Daoy (cell line): ENCODE data around the gene UCKL1. TPM values are rescaled to one million over a fixed set of nuclear protein-coding genes. Genes with fewer than 3 reads are reported as not detected.
"Not testable (repeated sequence)": the region's sequence is repeated elsewhere in the genome, so short reads cannot be mapped to it uniquely, and the experiment has no call there.

Source experiments
- DNase-seq: peaks from one replicate; pipeline ENCODE4 v3.0.0-alpha.2; 2015; ENCODE audit warnings: low read depth
- total RNA-seq: library from RNA; depleted of rRNA; stranded (reverse); fragments of >200 nt; shearing (Covaris generic); gene quantifications from 2 replicates; pipeline ENCODE4 v1.2.3, GENCODE V29; 2014

UCKL1 gene
- total RNA-seq, 1 experiment from 2014 or later, result 6.3 TPM

DNA sequence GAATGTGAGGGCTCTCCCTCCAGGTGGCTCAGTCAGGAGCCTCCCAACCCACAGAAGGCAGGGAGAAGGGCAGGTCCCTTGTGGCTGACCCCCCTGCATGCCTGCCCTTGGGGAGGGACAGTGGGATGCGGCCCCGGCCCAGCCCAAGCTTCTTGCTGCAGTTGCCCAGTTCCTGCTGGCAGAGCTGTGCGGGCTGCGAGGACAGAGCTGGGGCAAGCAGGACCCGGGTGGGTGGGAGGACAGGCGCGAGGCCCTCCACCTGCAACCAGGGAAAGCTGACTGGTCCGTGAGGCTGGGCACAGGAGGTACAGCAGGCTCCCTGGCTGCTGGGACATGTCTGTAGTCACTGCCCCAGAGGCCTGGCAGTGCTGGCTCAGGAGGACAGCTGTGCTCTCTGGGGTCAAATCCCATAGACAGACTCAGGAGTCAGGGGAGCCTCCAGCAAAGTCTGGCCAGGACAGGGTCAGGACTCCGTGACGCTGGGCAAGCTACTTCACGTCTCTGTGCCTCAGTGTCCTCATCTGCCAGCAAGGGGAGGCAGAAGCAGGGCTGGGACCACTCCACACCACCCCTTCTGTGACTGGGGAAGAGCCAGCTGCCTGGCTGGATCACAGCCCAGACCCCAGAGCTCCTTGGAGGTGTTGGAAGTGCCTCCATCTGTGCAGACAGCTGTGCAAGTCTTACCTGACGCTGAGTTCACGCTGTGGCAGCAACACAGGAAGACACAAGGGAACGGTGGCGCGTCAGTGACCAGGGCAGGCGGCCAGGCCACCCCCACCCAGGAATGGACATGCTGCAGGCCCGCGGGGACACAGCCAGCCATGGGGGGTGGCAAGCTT is 13.0 kb downstream of the UCKL1 start:
- DNase-seq, result no peak

DNA sequence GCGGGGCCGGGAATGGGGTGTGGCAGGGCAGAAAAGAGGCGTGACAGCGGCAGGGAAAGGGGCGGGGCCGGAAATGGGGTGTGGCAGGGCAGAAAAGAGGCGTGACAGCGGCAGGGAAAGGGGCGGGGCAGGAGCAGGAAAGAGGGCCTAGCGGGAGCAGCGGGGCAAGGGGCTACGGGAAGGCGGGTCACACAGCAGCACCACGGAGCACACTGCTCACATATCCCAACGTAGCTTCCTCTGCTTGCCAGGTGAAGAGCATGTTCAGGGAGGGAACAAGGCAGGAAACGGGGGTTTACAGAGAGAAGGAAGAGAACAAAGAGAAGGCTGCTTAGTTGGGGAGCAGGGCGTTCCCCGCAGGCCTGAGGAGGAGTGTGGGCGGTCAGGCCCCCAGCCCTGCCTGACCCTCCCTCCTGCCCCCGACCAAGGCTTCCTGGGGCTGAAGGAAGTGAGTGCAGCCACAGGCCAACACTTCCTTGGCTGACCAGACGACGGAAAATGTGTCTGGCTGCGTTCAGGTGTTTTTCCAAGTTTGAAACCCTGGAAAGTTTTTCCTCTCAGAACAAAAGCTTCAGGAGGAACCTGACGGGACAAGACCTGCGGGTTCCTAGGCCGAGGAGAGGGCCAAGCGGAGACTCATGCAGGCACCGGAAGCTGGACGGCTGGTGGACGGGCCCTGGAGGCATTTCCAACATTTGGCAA is 13.8 kb downstream of the UCKL1 start:
- no peak for DNase-seq

DNA sequence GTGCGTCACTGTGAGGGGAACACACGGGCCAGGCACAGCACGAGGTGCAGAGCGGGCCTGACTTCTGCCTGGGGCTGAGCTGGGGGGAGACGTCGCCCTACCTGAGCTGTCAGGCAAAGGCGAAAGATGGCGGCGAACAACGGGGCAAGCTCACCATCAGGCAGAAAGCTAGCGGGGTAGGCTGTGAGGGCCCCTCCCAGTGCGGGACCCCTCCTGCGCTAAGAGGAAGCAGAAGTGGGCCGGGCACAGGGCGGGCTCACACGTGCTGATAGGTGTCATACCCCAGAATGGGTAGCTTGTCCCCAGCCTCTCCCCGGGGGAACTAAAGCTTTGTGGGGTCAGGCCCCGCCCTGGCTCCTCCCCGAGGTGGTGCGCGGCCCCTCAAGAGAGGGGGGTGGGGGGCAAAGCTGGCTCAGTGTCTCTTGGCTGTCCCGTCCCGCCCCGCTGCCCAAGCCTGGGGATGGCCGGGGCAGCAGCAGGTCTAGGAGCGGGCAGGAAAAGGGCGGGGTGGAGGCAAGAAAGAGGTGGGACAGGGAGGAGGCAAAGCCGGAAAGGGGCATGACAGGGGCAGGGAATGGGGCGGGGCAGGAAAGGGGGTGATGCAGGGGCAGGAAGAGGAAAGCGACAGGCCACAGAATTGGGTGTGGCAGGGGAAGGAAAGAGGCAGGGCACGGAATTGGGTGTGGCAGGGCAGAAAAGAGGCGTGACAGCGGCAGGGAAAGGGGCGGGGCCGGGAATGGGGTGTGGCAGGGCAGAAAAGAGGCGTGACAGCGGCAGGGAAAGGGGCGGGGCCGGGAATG is 14.7 kb downstream of the UCKL1 start:
- DNase-seq, result no peak

DNA sequence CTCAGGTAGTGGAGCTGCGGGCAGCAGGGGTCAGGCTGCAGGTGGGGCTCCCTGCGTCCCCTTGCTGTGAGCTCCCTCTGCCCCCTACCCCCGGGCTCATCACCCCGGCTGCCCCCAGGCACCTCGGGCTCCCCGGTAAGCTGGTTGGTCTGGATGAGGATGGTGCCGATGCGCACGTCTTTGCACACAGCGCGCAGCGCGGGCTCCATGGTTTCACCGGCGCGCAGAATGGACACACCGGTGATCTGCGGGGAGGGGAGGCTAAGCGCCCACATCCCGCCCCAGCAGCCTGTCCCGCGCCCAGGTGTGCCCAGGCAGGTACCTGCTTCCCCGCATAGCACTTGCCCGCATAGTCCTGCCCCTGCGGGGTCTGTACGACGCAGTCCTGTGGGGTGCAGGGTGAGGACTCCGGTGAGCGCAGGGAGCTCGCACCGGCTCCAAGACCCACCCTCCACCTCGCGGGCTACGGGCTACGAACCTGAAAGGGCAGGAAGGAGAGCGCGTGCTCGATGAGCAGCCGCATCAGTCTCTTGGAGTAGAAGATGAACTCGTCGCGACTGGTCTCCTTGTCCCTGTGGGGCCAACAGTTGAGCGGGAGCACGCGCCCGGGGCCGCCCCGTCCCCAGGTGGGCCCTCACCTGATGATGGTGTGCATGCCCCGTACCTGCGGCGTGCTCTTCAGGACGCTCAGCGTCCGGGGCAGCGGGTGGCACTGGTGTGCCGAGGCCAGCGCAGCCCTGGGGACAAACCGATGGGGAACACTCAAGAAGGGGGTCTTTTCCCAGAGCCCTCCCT is 15.5 kb downstream of the UCKL1 start:
- no peak for DNase-seq

DNA sequence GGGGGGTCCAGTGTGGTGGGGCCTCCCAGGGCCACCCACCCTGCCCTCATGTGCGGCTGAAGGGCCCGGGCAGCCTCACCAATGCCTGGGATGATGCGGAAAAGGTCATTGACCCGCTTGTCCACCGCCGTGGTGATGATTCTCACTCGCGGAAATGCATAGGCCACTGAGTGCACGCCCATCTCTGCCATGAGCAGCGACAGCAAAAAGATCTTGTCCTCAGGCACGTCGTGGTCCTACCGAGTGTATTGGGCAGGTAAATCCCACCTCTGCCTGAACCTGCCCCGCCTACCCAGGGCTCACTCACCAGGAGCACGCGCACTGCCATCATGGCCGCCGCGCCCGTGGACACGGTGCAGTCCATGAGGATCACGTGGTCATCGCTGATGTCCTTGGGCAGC is 16.1 kb downstream of the UCKL1 start:
- DNase-seq, result no peak

DNA sequence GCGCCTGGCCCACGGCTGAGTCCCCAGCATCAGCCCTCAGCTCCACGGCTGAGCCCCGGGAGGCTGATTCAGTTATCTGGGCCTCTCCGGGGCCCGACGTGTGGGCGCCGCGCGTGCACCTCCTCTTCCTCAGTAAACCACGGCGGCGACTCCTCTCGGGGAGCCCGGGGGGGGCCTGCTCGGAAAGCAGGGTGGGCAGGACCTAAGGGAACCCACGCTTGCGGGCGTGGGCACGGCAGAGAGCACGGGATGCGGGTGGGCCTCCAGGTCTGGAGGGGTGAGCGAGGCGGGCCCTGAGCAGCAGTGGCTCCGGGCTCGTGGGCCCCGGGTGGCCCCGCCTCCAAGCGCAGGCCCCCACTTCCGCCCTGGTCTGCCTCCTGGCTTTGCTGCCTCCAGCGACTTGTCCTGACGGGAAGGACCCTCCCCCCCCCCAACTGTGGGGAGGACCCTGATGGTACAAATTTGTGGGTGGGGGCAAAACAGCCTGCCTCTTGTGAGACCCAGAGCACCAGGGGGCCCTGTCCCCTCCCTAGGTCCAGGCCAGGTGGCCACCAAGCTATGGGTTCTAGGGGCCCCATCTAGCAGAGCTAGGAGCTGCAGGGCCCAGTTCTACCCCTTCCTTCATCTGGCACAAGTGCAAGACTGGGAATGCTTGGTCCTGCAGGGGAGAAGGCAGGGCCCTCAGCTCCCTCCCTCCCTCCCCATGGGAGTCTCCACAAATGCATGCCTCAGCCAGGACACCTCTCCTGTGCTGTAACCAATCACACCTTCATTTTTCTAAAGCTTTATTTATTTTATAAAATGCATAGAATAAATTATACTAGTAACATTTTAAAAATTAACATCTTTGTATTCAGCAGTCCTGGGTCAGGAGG is 16.9 kb downstream of the UCKL1 start:
- no peak for DNase-seq

DNA sequence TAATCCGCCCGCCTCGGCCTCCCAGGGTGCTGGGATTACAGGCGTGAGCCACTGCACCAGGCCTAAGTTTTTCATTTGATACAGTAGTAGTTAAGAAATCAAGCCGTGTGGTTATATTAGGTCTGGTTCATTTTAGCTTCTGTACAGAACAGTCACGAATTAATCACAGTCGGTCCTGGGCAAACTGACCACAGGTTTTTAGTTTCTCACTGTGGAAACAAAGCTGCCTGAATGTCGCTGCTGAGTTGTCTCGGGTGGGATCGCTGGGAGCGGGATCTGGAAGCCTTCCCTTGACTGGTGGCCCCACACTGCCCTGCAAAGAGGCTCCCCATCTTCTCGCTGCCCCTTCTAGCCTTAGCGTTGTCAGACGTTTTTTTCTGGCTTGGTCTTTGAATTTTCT is 18.6 kb downstream of the UCKL1 start:
- no peak for DNase-seq

DNA sequence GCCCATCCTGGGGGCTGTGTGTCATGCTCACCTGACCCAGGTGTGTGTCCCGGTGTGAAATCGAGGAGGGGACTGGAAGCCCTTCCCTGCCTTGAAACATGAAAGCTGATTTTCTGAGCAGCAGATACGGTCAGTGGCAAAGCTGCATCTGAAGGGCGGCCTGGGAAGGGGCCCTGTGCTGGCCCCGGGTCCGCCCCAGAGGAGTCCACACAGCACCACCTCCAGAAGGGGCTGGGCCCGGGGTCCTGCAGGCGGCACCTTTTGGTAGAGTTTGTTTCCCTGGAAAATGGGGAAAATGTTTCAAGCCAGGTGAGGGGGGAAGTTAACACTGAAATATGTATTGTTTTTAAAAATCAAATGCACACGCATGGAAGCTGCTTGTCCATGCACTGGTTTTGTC is 20.8 kb downstream of the UCKL1 start:
- DNase-seq, result no peak

DNA sequence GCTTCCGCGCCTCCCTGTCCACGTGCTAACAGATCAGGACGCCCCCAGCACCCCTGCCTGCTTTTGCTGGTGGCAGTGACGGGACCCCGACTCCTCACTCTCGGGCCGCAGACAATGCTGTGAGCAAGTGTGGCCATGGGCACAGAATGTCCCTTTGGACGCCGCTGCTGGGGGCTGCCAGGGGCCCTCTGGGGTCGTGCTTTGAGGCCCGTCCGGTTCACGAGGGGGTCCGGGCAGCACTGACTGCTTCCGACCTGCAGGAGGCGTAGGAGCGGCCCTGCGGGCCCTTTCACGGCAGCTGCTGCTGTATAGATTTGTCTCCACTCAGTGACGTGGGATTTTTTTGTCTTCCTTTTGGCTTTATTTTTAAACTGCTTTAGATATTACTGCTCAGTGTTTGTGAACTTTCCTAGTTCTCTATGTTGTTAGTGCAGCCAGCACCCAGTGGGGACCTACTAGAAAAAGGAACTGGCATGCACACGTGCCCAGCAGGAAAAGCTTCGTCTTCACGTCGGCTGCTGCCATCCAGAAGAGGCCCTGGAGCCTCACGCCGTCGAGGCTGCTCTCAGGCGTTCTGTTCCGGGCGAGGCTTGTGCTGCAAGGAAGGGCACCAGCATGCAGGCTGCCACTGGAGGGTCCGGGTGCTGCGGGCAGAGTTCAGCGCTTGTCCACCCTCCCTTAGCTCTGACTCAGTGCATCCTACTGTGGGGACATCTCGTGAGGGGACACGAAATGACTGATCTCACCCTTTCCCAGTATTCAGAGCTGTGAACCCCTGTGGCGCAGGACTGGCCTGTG is 21.7 kb downstream of the UCKL1 start:
- no peak for DNase-seq

DNA sequence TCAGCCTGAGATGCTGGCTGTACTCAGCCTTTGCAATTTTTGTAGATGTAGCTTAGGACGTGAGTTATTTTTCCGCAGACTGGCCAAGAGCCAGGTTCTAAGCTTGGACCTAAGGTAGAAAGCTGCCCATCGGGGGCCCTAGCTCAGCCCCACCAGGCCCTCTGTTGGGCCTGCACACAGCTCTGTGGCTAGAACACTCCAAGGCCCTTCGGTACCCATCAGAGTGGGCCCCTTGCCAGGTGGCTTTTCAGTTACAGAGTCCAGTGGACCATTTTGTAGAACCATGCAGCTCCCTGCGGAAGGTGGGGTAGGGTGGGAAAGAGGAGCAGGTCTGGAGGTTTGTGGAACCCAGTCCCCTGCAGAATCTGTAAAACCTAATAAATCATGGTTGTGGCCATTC is 22.6 kb downstream of the UCKL1 start:
- DNase-seq, result no peak

DNA sequence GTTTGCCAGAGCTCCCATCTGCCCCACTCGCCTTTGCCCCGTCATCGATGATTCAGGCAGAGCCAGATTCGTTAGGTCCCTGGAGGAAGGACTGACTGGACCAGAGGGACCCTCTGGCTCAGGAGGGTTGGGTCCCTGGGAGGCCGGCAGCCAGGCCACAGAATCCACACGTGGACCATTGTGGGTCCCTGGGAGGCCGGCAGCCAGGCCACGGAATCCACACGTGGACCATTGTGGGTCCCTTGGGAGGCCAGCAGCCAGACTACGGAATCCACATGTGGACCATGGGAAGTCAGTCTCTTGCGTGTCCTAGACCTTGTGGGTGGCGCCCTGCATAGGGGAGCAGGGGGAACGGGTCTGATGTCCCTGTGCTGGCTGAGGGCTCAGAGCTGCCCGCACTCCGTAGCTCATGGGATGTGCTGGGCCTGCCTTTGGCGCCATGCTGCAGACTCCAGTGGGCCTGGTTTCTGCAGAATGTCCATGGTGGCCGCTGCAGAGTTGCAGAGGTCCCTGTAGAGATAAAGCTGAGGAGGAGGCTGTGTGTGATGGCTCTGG is 23.5 kb downstream of the UCKL1 start:
- no peak for DNase-seq

DNA sequence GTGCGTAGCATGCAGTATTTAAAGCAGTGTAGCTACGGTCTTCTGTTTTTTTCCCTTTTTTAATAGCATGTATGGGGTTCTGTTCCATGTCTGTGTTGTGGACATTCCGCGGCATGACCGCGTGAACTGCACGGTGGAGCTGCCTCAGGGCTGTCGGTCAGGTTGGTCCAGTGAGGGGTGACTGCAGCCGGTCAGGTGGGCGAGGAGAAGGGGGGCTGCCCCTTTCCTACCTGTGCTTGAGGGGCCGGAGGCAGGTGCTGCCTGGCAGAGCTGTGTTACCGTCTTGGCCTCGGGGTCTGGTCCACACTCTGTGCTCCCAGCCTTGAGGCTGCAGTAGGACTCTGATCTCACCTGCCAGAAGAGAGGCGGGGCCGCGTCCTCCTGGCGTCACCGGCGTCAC is 24.5 kb downstream of the UCKL1 start:
- no peak for DNase-seq

DNA sequence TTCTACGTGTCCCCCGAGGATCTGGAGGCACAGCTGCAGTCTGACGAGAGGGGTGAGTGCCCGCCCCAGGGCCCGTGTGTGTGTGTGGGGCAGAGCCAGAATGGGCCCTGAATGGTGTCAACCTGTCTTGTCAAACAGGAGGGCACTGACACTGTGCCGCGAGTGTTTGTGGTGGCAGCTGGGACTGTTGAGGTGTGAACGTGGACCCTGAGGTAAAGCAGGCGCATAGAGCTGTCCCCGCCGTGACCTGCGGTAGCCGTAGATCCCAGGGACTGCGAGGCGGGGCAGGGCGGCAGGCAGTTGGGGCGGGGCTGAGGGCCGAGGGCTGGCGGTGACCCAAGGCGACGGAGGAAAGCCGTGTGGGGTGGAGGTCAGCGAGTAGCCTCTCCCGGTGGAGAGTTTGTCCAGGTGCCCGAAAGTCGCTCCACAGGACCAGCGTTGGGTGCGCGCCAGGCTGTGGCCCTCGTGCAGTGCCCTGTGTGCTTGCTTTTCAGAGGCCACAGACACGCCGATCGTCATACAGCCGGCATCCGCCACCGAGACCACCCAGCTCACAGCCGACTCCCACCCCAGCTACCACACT is 25.2 kb downstream of the UCKL1 start:
- no peak for DNase-seq

DNA sequence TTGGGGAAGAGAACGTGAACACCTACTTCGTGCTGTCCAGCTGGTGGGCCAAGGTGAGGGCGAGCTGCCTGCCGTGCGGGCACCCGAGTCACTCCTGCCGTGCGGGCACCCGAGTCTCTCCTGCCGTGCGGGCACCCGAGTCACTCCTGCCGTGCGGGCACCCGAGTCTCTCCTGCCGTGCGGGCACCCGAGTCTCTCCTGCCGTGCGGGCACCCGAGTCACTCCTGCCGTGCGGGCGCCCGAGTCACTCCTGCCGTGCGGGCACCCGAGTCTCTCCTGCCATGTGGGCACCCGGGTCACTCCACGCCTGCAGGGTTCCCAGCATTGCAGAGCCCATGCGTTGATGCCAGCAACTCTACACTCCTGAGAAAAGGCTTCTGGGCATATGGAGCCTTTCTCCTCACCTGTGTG is 26.7 kb downstream of the UCKL1 start:
- DNase-seq, result not testable (repeated sequence)

DNA sequence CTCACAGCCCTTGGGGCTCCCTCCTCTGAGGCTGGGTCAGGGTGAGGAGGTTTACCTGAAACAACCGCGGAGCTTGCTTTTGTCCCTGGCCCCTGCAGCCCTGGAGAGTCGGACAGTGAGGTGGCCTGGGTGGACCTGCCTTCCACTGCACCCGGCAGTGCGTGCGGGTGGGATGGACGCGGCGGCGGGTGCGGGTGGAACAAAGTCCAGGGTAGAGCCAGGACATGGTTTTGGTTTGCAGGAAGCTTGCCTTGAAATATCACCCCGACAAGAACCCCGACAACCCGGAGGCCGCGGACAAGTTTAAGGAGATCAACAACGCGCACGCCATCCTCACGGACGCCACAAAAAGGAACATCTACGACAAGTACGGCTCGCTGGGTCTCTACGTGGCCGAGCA is 27.1 kb downstream of the UCKL1 start:
- DNase-seq, result no peak

DNA sequence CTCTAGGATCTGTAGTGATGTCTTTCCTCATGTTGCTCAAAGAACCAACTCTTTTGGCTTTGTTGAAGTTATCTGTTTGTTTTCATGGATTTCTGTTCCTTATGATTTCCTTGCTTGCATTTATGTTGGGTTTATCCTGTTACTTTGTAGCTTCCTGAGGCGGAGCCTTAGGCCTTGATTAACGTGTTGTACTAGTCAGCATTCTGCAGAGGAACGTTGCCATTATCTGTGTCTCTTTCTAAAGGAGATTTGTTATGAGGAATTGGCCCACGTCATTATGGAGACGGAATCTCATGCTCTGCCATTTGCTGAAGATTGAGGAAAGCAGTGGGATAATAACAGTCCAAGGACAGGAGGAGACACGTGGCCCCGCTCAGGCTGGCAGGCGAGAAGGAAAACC is 29.9 kb downstream of the UCKL1 start:
- DNase-seq, result no peak

DNA sequence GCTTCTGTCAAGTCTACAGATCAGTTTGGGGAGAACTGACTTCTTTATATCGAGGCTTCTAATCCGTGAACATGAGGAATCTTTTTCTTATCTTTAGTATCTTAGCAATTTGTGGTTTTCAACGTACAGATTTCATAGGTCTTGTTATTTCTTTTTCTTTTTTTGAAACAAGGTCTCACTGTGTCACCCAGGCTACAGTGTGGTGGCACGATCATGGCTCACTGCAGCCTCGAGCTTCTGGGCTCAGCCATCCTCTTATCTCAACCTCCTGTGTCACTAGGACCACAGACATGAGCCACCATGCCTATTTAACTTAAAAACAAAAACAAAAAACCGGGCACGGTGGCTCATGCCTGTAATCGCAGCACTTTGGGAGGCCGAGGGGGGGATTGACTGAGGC is 32.0 kb downstream of the UCKL1 start:
- no peak for DNase-seq

DNA sequence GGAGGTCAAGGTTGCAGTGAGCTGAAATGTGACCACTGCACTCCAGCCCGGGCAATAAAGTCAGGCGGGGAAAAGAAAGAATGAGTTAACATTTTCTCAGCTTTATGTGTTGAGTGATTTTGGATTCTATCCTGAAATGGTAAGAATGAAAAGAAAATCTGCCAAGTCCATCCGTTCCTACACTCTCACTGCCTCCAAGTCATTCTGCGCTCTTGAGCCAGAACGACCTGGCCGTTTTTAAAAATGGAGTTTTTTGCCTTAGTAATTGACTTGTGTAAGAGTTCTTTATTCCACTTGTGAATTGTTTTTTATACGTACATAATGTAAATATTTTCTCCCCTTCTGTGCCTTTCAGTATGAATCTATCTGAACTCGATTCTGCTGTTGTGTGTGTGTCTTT is 32.6 kb downstream of the UCKL1 start:
- DNase-seq, result no peak

DNA sequence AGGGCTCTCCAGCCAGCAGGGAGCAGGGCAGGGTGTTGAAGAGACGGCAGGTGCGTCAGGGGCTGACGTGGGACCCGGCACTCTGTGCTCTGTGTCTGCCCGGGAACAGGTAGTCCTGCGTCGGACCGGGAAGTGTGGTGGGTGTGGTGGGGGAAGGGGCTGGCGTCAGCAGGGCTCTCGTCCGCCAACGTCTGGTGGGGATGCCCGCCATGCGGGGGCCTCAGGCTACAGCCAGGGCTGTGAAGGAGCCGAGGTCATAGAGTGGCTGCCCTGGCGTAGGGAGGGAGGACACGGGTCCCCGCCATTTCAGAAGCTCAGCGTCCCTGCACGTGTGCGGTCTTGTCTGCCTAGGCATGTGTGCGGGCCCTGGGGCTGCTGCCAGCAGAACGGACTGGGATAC is 36.0 kb downstream of the UCKL1 start:
- DNase-seq, result no peak
